ENCODE measurements around the gene BCAM.
A peak's percentile ranks its signal among the peaks of the same experiment; 100 is the strongest.
"Not testable (repeated sequence)": the region's sequence is repeated elsewhere in the genome, so short reads cannot be mapped to it uniquely, and the experiment has no call there.

BCAM gene

GRCh38 chr19:44817725-44818465 is 9.0 kb downstream of the BCAM start:
- no peak for DNase-seq (ENCODE audit: low spot score)

DNA sequence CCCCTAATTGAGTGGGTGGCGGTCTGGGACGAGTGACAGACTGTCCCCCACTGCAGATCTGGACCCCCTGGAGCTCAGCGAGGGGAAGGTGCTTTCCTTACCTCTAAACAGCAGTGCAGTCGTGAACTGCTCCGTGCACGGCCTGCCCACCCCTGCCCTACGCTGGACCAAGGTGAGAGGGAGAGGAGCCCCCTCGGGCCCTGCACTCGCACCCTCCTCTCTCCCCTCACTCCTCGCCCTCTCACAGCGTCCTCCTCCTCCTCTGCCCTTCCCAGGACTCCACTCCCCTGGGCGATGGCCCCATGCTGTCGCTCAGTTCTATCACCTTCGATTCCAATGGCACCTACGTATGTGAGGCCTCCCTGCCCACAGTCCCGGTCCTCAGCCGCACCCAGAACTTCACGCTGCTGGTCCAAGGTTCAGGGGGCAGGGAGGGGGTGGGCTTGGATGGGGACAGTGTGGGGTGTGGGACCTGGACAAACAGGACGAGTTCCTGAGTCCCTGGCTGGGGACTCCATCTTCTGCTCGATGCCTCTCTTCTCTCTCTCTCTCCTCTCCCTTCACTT is 9.6 kb downstream of the BCAM start:
- DNase-seq (ENCODE audit: low spot score): no peak

DNA sequence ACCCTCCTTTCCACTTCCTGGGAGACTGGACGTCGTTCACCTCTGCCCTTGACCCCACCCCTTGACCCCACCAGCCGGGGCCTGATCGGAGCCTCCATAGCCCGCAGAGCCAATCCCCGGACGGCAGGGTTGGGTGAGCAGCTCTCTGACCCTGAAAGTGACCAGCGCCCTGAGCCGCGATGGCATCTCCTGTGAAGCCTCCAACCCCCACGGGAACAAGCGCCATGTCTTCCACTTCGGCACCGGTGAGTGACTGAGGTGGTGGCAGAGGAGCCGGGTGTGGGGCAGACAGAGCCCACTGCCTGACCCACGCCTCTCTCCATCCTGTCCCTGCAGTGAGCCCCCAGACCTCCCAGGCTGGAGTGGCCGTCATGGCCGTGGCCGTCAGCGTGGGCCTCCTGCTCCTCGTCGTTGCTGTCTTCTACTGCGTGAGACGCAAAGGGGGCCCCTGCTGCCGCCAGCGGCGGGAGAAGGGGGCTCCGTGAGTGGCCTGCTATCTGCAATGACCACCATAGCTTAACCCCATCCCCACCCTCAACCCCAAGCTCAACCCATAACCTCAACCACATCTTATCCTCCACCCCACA is 10.4 kb downstream of the BCAM start:
- DNase-seq (ENCODE audit: low spot score): no peak

- peak; percentile 29 for DNase-seq (ENCODE audit: low spot score)
Observed at GRCh38 chr19:44820648-44821609, 12.0 kb downstream of the BCAM start.

DNA sequence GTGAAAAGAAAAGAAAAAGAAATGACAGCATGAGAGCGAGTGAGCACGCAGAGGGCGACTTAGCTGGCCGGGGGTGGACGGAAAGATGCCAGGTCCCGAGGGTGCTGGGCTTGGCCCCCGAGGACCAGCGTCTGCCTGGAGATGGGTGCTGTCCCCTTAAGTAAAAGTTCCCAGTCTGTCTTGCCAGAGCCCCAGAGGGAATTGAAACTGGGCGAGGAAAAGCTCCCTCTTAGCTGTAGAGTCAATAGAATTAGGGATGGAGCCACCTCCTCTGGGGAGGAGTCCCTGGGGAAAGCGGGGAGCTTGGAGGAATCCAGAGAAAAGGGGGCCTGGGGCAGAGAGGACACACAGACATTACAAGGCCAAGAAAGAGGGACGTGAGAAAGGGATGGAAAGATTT is 13.3 kb downstream of the BCAM start:
- no peak for DNase-seq (ENCODE audit: low spot score)

DNA sequence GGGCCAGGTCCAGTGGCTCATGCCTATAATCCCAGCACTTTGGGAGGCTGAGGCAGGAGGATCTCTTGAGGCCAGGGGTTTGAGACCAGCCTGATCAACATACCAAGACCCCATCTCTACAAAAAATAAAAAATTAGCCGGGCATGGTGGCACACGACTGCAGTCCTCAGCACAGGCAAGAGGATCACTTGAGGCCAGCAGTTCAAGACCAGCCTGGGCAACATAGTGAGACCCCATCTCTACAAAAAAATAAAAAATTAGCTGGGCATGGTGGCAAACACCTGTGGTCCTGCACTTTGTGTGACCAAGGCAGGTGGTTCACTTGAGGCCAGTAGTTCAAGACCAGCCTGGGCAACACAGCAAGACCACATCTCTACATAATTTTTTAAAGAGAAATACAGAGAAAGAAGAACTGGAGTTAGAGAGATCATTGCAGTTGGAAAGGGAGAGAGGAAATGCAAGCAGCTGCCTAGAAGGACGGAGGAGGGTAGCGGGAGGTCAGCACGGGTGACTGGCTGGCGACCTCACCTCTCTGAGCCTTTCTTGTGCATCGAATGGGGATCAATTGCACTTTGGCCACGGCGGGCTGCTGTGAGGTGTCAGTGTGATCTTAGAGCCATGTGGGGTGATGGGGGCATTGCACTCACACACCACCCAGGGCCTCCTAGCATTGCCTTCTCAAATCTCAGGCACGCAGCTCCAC is 13.9 kb downstream of the BCAM start:
- no peak for DNase-seq (ENCODE audit: low spot score)

DNA sequence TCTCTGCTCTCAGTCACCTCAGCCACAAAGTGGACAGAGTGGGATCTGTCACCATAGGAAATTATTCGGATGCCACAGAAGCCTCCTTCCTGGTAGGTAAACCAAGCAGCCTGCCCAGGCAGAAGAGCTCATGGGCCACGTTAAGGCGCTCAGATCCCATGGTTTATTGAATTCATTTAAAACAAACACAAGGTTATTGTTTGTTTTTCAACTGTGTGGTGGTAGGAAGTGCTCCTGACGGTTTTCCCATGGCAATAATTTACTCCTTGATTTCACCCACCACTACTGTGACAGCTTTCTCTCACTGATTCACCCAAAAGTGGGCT is 14.4 kb downstream of the BCAM start:
- no peak for DNase-seq (ENCODE audit: low spot score)

- DNase-seq (ENCODE audit: low spot score): no peak
Observed at GRCh38 chr19:44824761-44825160, 15.9 kb downstream of the BCAM start.

GRCh38 chr19:44832875-44833274 is 24.0 kb downstream of the BCAM start:
- not testable (repeated sequence) for DNase-seq (ENCODE audit: low spot score)

DNA sequence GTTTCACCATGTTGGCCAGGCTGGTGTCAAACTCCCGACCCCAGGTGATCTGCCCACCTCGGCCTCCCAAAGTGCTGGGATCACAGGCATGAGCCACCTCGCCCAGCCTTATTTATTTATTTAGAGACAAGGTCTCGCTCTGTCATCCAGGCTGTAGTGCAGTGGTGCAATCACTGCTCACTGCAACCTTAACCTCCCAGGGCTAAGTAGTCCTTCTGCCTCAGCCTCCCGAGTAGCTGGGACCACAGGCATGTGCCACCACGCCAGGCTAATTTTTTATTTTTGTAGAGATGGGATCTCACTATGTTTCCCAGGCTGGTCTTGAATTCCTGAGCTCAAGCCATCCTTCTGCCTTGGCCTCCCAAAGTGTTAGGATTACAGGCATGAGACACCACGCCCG is 25.5 kb downstream of the BCAM start:
- not testable (repeated sequence) for DNase-seq (ENCODE audit: low spot score)

GRCh38 chr19:44839276-44839675 is 30.4 kb downstream of the BCAM start:
- DNase-seq (ENCODE audit: low spot score): no peak

DNA sequence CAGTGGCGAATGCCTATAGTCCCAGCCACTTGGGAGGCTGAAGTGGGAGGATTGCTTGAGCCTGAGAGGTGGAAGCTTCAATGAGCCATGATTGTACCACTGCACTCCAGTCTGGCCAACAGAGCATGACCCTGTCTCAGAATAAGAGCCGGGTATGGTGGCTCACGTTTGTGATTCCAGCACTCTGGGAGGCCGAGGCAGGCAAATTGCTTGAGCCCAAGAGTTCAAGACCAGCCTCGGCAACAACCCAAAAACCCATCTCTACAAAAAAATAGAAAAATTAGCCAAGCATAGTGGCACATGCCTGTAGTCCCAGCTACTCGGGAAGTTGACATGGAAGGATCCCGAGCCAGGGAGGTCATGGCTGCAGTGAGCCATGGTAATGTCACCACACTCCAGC is 31.9 kb downstream of the BCAM start:
- DNase-seq (ENCODE audit: low spot score): no peak

GRCh38 chr19:44841231-44841630 is 32.3 kb downstream of the BCAM start:
- DNase-seq (ENCODE audit: low spot score): no peak

- no peak for DNase-seq (ENCODE audit: low spot score)
Observed at GRCh38 chr19:44845286-44845611, 36.3 kb downstream of the BCAM start.

GRCh38 chr19:44845612-44846454 is 36.9 kb downstream of the BCAM start, which contains the start of gene NECTIN2:
Gene NECTIN2, plus strand, starts transcription at chr19:44846297. Its CDS starts 229 bp downstream, at chr19:44846526.
- DNase-seq (ENCODE audit: low spot score): peak; percentile 99

DNA sequence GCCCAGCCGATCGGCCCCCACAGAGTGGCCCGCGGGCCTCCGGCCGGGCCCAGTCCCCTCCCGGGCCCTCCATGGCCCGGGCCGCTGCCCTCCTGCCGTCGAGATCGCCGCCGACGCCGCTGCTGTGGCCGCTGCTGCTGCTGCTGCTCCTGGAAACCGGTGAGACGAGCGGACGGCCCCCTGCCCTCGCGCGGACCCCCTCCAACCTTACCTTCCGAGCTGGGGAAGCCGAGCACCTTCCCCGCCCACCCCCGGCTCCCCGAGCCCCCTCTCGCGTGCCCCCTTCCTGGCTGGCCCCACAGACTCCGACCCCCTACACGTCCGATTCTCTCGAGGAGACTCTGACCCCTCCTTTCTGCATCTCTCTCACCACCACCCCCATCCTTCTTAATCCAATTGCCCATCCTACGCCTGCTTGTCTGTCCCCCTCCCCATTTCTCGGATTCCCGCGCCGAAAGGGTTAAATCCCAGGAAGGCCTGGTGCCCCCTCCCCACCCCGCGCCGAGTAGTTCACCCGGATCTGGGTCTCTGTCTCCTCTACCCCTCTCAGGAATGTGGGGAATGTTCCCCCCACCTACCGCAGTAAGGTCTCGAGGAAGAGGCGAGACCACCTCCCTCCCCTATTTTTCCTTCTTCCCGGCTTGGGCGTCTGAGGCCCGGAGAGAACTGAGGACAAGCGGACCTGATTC is 37.7 kb downstream of the BCAM start:
- no peak for DNase-seq (ENCODE audit: low spot score)

- peak; percentile 61 for DNase-seq (ENCODE audit: low spot score)
Observed at GRCh38 chr19:44847144-44848035, 38.5 kb downstream of the BCAM start.

DNA sequence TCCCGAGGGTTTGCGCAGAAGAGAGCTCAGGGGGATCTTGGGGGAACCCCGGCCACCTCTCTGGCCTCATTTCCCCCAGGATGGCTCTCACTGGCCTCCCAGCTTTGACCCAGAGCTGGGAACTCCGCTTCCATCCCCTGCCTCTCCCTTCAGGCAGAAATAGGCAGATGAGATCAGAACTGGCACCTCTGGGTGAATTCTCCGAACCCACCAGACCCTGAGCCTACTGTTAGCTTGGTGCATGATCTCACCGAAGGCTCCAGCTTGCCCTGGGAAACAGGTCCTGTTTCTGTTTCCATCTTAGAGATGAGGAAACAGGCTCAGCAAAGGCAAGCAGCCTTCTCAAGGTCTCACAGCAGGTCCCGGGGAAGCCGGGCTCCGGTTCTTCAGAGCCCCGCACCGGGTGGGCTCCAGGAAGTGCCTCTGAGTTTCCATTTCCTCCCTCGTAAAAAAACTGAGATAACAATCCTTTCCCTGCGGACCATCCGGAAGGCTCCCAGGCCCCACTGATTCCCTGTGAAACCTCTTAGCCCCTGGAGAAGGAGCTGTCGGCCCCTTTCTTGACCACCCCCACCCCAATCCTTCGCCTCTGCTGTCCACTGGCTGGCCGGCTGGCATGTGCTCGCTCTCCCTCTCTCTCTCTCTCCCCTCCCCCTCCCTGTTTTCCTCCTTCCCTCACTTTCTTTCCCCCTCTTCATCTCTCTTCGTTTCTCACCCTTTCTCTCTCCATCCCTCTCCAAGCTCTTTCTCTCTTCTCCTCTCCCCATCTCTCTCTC is 39.3 kb downstream of the BCAM start:
- peak; percentile 36 for DNase-seq (ENCODE audit: low spot score)
